A673 (cell line): ENCODE measurements around the gene COL4A2.

Experiments used
- EZH2 ChIP-seq: fragments of 200-600 bp; sonication (generic); IDR thresholded peaks from 2 replicates; pipeline ENCODE4 v1.6.1; 2017; ENCODE audit warnings: borderline replicate concordance, low read depth, mild to moderate bottlenecking, mixed read lengths, antibody characterized with exemption, low read length; ENCODE audit not compliant: poor library complexity, severe bottlenecking
- TF ChIP-seq, protein P1 (sequence below): fragments of 300-800, 200-600 bp; sonication (generic); conservative IDR thresholded peaks from 2 replicates; pipeline ENCODE4 v1.5.1; 2017; ENCODE audit warnings: low read depth, mild to moderate bottlenecking, antibody characterized with exemption, low read length, moderate library complexity, mixed read lengths

DNA sequence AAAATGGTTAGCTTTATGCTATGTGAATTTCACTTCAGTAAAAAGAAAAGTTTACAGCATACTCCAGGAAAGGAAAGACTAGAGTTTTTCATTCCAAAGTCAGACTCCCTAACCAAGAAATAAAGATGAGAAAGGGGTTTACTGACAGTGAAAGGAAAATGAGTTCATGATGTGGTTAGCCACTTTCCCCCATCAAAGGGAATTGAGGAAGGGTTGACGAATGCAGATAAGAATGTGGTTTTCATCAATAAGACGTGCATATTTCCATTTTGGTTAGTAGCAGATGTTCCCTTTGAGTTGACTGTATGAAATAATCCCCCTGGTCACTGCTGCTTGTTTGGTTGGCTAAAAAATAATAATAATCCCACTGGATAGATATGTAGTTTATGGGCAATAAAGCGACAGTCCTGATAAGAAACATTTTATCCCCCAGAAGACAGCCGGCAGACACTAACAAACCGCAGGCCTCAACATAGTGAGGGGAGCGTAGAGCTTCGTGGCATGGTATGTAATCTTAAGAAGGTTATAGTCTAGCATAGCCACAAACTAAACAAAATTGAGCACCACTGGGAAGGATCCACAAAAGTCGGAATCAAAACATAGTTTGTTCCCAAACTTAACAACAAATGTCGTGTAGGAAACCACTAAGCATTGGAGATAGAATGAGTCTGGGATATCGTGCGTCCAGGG, 114.8 kb downstream of the COL4A2 start:
- TF ChIP-seq, protein P1, sequence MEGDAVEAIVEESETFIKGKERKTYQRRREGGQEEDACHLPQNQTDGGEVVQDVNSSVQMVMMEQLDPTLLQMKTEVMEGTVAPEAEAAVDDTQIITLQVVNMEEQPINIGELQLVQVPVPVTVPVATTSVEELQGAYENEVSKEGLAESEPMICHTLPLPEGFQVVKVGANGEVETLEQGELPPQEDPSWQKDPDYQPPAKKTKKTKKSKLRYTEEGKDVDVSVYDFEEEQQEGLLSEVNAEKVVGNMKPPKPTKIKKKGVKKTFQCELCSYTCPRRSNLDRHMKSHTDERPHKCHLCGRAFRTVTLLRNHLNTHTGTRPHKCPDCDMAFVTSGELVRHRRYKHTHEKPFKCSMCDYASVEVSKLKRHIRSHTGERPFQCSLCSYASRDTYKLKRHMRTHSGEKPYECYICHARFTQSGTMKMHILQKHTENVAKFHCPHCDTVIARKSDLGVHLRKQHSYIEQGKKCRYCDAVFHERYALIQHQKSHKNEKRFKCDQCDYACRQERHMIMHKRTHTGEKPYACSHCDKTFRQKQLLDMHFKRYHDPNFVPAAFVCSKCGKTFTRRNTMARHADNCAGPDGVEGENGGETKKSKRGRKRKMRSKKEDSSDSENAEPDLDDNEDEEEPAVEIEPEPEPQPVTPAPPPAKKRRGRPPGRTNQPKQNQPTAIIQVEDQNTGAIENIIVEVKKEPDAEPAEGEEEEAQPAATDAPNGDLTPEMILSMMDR: no peak
- TF ChIP-seq EZH2: no peak
